ENCODE measurements around the gene EIF3CL.
"Not testable (repeated sequence)": the region's sequence is repeated elsewhere in the genome, so short reads cannot be mapped to it uniquely, and the experiment has no call there.

Gene EIF3CL

GRCh38 chr16:28338230-28338629 lies 65.4 kb downstream of the EIF3CL start:
- DNase-seq: not testable (repeated sequence)

- DNase-seq: not testable (repeated sequence)
These were observed 66.5 kb downstream of the EIF3CL start for GRCh38 chr16:28336940-28337710.

GRCh38 chr16:28335678-28336077 lies 68.0 kb downstream of the EIF3CL start:
- DNase-seq: not testable (repeated sequence)

GRCh38 chr16:28332632-28333031 lies 71.0 kb downstream of the EIF3CL start:
- not testable (repeated sequence) for DNase-seq

GRCh38 chr16:28330981-28331380 lies 72.7 kb downstream of the EIF3CL start:
- DNase-seq: not testable (repeated sequence)

GRCh38 chr16:28330232-28330631 lies 73.4 kb downstream of the EIF3CL start:
- peak; percentile 7 for DNase-seq
